GM18498 (cell line): ENCODE measurements around the gene CHCHD1.
"Not testable (repeated sequence)": the region's sequence is repeated elsewhere in the genome, so short reads cannot be mapped to it uniquely, and the experiment has no call there.

Experiments used
- ATAC-seq: cut with Tn5 transposase; IDR thresholded peaks from one replicate; pipeline ENCODE4 v1.9.1; 2021; ENCODE audit warnings: mild to moderate bottlenecking, moderate library complexity; ENCODE audit not compliant: unreplicated experiment

CHCHD1 gene

GRCh38 chr10:73781879-73782748 lies at the start of gene CHCHD1:
Gene CHCHD1, plus strand, starts transcription at chr10:73782048. Its CDS starts 28 bp downstream, at chr10:73782076.
- peak; percentile 55 for ATAC-seq

GRCh38 chr10:73732426-73732825 lies 49.4 kb upstream of the CHCHD1 start:
- ATAC-seq = no peak

DNA sequence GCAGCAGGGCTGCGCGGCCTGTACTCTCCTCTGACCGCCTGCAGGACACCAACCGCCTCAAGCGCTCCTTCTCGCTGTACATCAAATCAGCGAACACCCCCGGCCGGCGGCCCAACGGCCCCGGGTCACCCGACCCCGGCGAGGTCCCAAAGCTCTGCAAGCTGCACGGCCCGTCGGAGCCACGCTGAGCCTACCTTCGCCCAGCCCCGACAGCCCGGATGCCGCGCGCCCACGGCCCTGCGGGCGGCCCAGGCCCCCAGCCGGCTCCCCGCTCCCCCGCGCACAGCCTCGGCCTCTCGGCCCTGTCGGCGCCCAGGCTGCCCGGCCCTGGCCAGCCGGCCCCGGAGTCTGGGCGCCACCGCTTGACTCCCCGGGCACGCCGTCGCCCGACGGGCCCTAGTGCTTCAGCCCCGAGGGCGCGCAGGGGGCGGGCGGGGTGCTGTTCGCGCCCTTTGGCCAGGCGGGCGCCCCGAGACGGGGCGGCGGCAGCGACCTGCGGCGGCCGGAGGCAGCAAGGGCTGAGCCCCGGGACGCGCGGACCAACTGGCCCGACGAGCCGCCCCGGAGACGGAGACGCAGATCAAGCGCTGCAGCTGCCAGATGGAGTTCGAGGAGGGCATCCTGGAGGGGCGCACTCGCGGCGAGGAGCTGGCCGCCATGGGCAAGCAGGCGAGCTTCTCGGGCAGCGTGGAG lies 48.8 kb upstream of the CHCHD1 start:
- no peak for ATAC-seq

DNA sequence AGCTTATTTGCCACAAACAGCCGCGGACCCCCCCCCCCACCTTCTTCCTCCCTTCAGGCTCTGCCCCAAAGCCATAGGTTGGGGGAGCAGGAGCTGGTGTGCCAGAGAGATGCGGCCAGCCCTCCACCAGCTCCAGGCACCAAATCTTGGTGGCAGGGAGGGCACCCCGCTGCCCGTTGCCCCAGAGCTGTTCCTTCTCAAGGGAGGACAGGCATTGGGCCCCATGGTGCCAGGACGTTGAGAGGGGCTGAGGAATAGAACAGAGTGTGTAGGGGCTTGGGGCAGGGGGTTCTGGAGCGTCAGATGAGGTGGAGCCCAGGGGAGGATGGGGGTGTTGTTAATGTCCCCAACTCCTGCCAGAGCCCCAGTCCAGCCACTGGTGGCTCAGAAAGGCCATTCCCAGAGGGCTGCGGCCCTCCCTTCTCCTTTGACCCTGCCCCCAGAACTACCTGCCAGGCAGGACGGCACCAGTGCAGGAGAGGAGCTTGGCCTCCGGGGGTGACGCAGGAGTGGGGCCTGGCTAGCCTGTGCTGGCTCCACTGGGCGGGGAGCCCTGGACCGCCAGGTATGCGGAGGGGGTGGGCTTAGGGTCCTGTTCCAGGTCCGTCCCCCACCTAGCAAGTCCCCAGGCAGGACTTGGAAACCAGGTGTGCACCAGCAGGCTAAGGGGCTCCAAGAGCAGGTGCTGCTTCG lies 47.7 kb upstream of the CHCHD1 start:
- no peak for ATAC-seq

DNA sequence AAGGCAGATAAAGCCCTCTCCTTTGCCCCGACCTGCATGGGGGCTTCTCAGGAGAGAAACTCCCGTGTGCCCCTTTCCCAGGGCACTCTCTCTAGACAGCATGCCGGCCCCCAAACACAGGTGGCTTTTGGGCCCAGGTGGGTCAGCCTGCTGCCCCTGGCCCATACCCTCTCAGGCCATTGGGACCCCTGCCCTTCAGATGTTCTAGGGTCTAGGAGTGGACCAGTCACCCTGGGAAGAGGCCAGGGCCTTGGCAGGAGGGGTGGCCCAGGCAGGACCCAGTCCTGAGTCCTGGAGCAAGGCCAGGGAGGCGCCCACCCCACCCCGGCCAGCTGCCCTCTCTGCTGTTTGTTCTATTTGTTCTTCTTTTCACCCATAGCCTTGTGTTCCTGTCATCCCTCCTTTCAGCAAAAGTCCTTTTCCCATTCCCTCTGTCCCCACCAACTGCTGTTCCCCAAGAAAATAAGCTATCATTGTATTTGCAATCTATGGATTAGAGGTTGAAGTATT lies 47.0 kb upstream of the CHCHD1 start:
- no peak for ATAC-seq

DNA sequence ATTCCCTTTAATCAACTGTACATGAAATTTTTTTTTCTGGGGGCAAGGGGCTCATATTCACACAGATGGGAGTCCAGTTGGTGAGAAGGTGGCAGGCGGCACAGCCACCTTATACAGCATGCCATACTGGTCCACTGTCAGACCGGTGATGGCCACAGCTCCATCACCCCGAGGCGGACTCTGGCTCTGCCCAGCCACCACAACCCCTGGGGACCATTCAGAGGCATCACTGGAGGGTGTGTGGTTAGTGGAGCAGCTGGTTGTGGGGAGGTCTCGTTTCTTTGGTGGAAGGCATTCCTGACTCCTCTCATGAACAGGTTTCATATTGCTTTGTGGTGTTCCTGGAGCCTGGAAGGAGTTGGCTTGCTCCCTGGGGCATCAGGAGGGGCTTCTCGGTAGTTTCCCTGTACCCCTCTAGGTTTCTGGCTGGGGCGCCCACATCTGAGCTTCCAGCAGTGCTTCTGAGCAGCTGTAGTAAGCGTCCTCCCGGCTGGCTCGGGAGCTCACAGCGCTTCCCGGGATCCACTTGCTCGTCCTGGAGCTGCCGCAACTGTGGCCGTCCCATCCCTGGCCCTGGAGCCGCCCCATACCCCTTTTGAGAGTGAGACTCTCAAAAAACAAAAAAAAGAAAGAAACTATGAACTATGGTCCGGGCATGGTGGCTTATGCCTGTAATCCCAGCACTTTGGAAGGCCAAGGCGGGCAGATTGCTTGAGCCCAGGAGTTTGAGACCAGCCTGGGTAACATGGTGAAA lies 41.2 kb upstream of the CHCHD1 start:
- ATAC-seq = not testable (repeated sequence)

DNA sequence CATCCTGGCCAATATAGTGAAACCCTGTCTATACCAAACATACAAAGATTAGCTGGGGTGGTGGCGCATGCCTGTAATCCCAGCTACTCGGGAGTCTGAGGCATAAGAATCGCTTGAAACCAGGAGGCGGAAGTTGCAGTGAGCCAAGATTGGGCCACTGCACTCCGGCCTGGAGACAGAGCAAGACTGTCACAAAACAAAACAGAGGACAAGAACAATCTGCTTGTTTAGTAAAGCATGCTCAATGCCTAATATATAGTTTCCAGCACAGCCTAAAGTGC lies 39.5 kb upstream of the CHCHD1 start:
- no peak for ATAC-seq

- ATAC-seq = no peak
Measured at GRCh38 chr10:73743327-73743904, 38.4 kb upstream of the CHCHD1 start.

- peak; percentile 89 for ATAC-seq
Measured at GRCh38 chr10:73743905-73744663, 37.8 kb upstream of the CHCHD1 start, which contains the start of gene SEC24C. Gene SEC24C, plus strand, starts transcription at chr10:73744372. Its CDS starts 2,461 bp downstream, at chr10:73746833.

DNA sequence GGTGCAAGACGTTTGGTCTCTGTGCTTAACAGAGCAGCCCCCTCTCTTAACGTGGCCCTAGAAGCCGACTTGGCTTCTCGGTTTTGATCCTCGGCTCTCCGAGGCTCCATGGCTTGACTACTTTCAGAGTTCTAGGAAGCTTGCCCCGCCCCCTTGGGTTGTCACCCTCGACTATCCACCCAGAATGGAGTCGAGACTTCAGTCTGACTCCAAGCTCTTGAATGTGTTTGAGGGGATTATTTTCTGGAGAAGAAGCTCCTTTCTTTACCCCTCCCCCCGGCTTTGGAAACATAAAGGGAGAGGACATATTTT lies 37.2 kb upstream of the CHCHD1 start:
- peak; percentile 30 for ATAC-seq

DNA sequence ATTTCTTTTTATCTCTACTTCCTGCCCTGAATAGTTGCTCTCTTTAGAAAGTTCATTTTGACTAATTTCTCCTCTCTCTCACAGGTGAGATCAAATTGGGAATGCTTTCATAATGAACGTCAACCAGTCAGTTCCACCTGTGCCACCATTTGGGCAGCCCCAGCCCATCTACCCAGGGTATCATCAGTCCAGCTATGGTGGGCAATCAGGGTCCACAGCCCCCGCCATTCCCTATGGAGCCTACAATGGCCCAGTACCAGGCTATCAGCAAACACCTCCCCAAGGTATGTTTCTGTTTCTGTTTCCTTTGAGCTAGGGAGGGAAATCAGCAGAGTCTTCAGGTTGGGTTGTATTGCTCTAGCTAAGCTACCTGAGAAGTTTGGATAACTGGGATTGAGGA lies 35.1 kb upstream of the CHCHD1 start:
- ATAC-seq = no peak

DNA sequence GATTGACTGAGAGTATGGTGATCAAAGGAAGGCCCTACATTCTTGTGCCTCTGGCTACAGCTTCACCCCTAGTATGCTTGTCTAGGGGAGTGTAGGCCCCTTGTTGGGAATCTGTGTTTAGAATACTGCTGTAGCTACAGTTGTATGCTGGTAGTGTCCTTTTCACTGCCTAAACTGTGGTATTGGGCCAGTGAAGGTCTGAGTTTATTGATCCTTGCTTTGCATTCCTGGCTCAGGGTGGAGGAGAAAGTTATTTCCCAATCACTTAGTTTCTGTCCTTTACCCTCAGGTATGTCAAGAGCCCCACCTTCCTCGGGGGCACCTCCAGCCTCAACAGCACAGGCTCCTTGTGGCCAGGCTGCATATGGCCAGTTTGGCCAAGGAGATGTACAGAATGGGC lies 31.0 kb upstream of the CHCHD1 start:
- no peak for ATAC-seq

DNA sequence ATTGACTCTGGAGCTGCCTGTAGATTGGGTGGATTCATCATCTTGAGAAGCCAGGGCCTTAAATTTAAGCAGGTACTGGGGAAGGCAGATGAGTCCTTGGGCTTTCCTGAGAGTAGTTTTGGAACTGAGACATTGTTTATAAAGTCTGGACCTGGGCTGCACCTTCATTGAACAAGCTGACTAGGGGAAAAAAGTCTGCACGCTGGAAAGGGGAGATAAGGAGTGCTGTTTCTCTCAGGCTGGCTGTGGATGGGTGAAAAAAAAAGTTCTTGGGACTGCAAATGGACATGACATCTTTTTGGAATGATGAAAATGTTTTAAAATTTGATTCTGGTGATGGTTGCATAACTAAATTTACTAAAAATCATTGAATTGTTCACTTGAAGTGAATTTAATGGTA lies 25.7 kb upstream of the CHCHD1 start:
- no peak for ATAC-seq

DNA sequence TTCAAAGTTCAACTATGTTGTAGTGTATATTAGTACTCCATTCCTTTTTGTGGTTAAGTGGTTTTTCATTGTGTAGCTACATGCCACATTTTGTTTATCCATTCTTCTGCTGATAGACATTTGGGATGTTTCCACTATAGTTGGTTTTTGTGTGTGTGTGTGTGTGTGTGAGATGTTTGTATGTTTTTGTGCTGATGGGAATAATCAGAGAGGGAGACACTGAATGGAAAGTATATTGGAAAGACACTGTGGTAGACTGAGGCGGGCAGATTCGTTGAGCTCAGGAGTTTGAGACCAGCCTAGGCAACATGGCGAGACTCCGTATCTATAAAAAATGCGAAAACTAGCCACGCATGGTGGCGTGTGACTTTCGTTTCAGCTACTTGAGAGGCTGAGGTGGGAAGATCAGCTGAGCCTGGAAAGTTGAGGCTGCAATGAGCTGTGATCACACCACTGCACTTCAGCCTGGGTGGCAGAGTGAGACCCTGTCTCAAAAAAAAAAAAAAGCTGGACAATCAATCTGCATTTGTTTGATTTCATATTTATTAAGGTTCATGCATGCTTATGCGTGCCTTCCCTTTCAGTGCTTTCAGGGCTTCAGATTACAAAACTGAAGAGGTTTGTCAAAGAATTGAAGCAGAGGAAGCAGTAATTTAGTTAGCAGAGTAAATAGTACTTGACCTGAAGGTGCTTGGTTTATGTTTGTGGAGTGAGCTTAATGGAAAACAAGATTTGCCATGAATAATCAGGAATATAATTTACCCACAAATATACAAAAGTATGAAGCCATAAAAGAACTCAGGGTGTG lies 22.9 kb upstream of the CHCHD1 start:
- ATAC-seq = no peak

- no peak for ATAC-seq
Measured at GRCh38 chr10:73759512-73760115, 22.2 kb upstream of the CHCHD1 start.

- no peak for ATAC-seq
Measured at GRCh38 chr10:73761781-73762180, 20.1 kb upstream of the CHCHD1 start.

- ATAC-seq = no peak
Measured at GRCh38 chr10:73762915-73763314, 18.9 kb upstream of the CHCHD1 start.

- no peak for ATAC-seq
Measured at GRCh38 chr10:73763343-73763742, 18.5 kb upstream of the CHCHD1 start.

DNA sequence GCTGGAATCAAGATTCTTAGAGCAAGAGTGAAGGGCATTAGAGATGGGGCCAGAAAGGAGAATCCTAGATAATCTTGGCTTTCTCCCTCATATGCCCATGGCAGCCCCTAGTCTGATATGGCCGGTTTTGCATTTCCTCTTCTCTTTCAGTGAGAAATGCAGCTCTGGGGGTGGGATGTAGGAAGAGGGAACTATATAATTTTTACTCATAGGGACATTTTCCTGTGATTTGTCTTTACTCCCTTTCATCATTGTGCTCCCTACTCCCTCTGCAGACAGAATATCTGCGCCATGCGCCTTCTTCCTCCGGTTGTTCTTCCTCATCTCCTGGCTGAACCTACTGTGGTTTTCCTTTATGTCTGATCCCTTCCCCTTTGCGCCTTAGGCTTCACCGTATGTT lies 16.8 kb upstream of the CHCHD1 start:
- ATAC-seq = no peak
